ENCODE results near the gene SEPTIN14.
"Not testable (repeated sequence)": the region's sequence is repeated elsewhere in the genome, so short reads cannot be mapped to it uniquely, and the experiment has no call there.

Gene SEPTIN14

DNA sequence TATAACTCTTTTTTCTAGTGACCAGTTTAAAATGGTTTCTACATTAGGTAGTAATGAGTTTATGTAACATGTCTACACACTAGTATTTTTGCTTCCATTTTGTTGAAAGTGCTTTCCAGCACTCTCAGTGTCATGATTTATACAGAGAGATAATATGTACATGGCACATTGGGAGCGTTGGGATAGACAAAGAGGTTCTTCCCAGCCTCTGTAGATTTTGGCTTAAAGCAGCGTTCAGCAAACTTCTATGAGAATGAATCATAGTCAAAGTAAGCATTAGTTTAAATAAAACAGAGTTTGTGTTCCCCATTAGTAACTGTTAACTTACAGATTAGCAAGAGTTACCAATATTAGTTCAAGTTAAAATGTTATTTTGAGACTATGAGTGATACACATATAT, 43.9 kb downstream of the SEPTIN14 start:
- ATAC-seq: no peak
- no peak for TF ChIP-seq ESRRG (CRISPR knock-in tag; IDR thresholded peaks at IDR 0.05)
- no peak for TF ChIP-seq PPARA (CRISPR knock-in tag; IDR thresholded peaks at IDR 0.05; ENCODE audit: borderline replicate concordance)
- TF ChIP-seq TSHZ2 (CRISPR knock-in tag; IDR thresholded peaks at IDR 0.05): no peak
- TF ChIP-seq GLIS3 (CRISPR knock-in tag; IDR thresholded peaks at IDR 0.05): no peak
- no peak for TF ChIP-seq ZNF8 (CRISPR knock-in tag; IDR thresholded peaks at IDR 0.05)
- no peak for TF ChIP-seq BACH2 (CRISPR knock-in tag; IDR thresholded peaks at IDR 0.05; ENCODE audit: borderline replicate concordance)
- TF ChIP-seq ZC3H10 (CRISPR knock-in tag; IDR thresholded peaks at IDR 0.05): no peak
- TF ChIP-seq TOX (CRISPR knock-in tag; IDR thresholded peaks at IDR 0.05; ENCODE audit: borderline replicate concordance): no peak
- no peak for TF ChIP-seq ISL1 (CRISPR knock-in tag; IDR thresholded peaks at IDR 0.05)
- no peak for TF ChIP-seq TCF4 (CRISPR knock-in tag; IDR thresholded peaks at IDR 0.05; ENCODE audit: borderline replicate concordance)
- no peak for TF ChIP-seq PATZ1 (CRISPR knock-in tag; IDR thresholded peaks at IDR 0.05; ENCODE audit: borderline replicate concordance)
- no peak for TF ChIP-seq ZFP3 (CRISPR knock-in tag; IDR thresholded peaks at IDR 0.05)
- TF ChIP-seq ARNTL (CRISPR knock-in tag; IDR thresholded peaks at IDR 0.05; ENCODE audit: borderline replicate concordance, low read depth): no peak
- TF ChIP-seq, protein P1, sequence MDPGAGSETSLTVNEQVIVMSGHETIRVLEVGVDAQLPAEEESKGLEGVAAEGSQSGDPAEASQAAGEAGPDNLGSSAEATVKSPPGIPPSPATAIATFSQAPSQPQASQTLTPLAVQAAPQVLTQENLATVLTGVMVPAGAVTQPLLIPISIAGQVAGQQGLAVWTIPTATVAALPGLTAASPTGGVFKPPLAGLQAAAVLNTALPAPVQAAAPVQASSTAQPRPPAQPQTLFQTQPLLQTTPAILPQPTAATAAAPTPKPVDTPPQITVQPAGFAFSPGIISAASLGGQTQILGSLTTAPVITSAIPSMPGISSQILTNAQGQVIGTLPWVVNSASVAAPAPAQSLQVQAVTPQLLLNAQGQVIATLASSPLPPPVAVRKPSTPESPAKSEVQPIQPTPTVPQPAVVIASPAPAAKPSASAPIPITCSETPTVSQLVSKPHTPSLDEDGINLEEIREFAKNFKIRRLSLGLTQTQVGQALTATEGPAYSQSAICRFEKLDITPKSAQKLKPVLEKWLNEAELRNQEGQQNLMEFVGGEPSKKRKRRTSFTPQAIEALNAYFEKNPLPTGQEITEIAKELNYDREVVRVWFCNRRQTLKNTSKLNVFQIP (CRISPR knock-in tag; IDR thresholded peaks at IDR 0.05; ENCODE audit: borderline replicate concordance, low read depth): no peak
- no peak for TF ChIP-seq RARB (CRISPR knock-in tag; IDR thresholded peaks at IDR 0.05)
- no peak for TF ChIP-seq ZNF70 (CRISPR knock-in tag; IDR thresholded peaks at IDR 0.05)

DNA sequence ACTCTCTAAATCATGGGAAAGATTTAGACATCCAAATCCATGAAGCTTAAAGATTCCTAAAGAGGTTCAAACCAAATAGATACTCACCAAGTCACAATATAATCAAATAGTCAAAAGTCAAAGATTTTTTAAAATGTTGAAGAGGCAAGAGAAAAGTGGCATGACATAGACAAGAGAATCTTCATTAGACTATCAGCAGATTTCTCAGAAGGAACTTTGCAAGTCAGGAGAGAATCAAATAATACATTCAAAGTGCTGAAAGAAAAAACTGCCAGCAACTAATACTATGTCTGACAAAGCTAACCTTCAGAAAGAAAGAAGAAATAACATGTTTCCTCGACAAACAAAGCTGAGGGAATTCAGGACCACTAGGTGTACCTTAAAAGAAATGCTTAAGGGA, 65.3 kb downstream of the SEPTIN14 start:
- not testable (repeated sequence) for ATAC-seq

- no peak for ATAC-seq
- no peak for TF ChIP-seq ZNF70 (CRISPR knock-in tag; IDR thresholded peaks at IDR 0.05)
- TF ChIP-seq CSDC2 (CRISPR knock-in tag; IDR thresholded peaks at IDR 0.05): no peak
- no peak for TF ChIP-seq TSHZ2 (CRISPR knock-in tag; IDR thresholded peaks at IDR 0.05)
- TF ChIP-seq SNAI2 (CRISPR knock-in tag; IDR thresholded peaks at IDR 0.05): no peak
- TF ChIP-seq, protein P1 (CRISPR knock-in tag; IDR thresholded peaks at IDR 0.05; ENCODE audit: borderline replicate concordance, low read depth): no peak
- TF ChIP-seq ZNF565 (CRISPR knock-in tag; conservative IDR thresholded peaks at IDR 0.05; ENCODE audit: low read depth): no peak
- TF ChIP-seq ESRRG (CRISPR knock-in tag; IDR thresholded peaks at IDR 0.05): no peak
Observed at GRCh38 chr7:55794527-55794926, 68.0 kb downstream of the SEPTIN14 start.
